ENCODE measurements around the gene ITGB3. TPM values are rescaled to one million over a fixed set of nuclear protein-coding genes. Genes with fewer than 3 reads are reported as not detected.

The ITGB3 gene
- polyA plus RNA-seq, 1 donor = 12.3 TPM

DNA sequence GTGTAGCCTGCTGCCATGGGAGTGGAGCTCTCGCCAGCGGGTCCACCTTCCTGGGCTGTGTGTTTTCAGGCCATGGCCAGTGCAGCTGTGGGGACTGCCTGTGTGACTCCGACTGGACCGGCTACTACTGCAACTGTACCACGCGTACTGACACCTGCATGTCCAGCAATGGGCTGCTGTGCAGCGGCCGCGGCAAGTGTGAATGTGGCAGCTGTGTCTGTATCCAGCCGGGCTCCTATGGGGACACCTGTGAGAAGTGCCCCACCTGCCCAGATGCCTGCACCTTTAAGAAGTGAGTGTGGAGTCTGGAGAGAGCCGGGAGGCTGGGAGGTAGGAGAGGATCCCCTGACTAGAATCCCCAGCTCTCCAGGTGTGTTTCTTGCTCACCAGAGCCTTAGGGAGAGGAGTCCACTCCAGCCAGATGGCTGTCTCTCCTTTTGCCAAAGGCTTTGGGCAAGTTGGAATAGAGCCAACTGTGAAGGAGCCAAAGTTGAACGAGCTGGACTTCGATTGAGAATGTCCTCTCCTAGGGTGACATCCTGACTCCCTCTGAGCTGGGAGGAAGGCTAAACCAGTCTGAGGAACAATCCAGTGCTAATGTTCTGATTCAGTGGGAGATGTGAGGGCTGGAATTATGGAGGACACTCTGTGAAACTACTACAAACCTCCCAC is 45.7 kb downstream of the ITGB3 start:
- DNase-seq (ENCODE audit: low read depth) = no peak

DNA sequence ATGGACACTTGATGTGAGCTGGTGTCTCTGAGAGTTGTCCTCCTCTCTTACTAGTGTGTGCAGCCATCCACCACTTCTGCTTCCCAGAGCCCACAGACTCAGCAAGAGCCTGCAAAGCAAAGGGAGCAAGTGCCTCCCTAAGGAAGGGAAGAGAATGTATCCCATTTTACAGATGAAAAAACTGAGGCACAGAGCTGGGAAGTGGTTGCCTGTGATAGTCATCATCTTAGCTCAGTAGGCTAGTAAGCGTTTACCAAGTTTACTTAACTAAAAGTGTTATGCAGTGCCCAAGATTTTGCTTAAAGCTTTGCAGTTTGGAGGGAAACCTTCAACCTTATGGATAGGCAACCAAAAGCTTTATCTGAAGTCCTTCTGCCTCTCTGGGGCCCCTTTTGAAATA is 47.1 kb downstream of the ITGB3 start:
- DNase-seq (ENCODE audit: low read depth) = no peak

DNA sequence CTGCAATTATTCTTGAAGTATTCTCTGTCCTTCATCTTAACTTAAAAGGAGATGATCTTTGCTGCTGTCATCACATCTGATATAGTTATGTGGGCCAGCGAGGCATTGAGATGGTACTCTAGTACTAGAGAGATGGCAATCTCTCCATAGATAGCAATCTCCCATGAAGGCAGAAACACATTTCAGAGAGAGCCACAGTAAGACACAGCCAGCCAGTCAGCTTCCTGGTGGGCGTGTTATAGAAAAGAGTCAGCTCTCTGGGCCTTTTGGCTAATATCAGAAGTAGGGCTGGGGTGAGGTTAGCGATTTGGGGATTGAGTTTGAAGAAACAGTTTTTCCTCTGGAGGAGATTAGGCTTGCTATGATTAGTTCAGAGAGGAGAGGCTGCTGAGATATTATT is 47.5 kb downstream of the ITGB3 start:
- no peak for DNase-seq (ENCODE audit: low read depth)

DNA sequence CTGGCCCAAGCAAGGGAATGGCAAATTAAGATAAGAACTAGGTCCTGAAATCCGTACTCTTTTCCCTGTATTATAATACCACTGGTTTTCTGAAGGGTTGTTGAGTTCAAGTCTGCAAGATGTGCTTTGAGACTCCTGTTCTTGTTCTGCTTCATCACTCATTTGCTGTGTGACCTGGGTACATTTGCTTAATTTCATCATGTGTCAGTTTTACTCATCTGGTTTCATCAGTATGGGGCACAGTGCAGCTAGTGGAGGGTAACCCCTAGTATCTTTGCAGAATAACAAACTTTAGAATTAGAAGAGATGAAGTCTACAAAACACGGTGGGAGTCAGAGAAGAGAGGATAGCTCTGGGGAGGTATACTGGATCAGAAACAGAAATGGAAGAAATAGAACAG is 48.2 kb downstream of the ITGB3 start:
- no peak for DNase-seq (ENCODE audit: low read depth)

DNA sequence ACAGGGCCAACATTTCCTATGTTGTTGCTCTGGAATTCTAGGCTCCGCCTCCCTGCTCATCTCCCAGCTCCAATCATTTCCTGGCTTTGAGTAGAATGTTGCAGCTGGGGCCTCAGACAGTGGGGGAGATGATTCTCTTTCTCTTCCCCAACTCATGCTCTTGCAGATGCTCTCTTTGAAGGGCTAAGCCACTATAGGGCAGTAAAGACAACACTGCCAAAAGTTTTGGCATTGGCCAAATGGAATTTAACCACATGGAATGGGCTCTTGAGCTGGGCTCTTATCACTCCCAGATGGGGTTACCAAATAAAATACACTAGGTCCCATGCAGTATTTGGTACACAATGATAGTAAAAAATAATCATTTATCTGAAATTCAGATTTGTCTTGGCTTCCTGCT is 50.6 kb downstream of the ITGB3 start:
- no peak for DNase-seq (ENCODE audit: low read depth)

DNA sequence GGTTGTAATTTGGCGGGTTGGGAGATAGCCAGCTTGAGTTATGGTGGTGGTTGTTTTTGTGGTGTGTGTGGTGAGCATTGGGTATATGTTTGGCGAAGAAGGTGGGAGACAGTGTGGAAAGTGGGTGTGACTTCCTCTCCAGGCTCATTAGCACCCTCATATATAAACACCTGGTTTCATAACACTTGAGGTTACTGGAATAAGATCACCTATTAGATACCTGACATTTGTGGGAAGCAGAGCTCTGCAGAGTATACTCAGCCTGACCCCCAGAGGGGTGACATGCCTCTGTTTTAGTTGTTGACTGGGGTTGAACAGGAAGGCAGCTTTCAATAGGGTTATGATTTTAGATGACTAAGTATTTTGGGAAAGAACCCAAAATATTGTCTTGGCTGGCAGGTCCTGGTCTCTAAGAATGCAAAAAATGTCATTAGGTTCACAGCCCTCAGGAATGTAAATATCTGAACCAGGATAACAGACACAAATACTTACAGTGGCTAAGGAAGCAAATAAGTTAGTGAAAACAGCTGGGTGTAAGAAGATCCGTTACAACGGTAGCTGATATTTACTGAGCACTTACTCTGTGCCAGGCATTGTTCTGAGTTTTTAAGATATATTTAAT is 51.8 kb downstream of the ITGB3 start:
- DNase-seq (ENCODE audit: low read depth) = no peak

DNA sequence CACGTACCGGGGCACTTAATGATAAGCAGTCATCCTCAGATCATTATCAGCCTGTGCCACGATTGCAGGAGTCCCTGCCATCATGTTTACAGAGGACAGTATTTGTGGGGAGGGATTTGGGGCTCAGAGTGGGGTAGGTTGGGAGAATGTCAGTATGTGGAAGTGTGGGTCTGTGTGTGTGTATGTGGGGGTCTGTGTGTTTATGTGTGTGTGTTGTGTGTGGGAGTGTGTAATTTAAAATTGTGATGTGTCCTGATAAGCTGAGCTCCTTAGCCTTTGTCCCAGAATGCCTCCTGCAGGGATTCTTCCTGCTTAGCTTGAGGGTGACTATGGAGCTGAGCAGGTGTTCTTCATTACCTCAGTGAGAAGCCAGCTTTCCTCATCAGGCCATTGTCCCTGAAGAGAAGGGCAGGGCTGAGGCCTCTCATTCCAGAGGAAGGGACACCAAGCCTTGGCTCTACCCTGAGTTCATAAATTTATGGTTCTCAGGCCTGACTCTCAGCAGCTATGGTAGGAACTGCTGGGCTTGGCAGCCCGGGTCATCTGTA is 56.6 kb downstream of the ITGB3 start:
- no peak for DNase-seq (ENCODE audit: low read depth)

DNA sequence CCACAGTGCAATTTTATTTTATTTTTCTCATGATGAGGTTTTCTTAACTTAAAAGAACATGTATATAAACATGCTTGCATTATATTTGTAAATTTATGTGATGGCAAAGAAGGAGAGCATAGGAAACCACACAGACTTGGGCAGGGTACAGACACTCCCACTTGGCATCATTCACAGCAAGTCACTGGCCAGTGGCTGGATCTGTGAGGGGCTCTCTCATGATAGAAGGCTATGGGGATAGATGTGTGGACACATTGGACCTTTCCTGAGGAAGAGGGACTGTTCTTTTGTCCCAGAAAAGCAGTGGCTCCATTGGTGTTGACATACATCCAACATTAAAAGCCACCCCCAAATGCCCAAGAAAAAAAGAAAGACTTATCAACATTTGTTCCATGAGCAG is 57.8 kb downstream of the ITGB3 start:
- no peak for DNase-seq (ENCODE audit: low read depth)

DNA sequence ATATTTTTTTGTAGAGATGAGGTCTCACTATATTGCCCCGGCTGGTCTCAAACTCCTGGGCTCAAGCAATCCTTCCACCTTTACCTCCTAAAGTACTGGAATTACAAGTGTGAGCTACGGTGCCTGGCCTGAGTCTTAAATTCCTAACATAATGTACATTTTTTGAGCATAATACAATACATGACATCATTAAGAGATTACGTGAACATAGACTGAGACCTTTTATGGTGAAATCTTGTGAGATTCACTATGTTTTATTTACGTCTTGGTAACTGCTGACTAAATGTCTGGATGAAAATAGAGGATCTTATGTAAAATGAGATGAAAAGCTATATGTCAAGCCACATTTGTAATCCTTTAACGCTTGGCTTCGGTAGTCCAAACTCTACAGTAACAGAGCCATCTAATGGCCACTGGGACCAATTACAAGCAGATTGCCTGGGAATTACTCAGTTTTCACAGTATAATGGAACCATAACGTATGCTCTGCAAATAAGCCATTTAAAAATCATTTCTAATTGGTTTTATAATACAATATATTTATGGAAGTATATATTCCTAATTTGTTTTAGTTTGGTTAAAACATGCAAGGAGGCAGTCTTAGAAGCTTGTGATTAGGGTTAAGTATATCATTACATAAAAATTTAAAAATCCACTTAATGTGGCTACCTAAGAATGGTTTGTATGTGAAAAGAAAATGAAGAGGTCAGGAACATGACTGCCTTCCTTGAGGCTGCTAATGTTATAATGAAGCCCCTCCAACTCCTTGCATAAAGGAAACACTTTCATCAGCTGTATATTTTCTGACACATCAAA is 62.0 kb downstream of the ITGB3 start:
- DNase-seq (ENCODE audit: low read depth) = peak; percentile 71

DNA sequence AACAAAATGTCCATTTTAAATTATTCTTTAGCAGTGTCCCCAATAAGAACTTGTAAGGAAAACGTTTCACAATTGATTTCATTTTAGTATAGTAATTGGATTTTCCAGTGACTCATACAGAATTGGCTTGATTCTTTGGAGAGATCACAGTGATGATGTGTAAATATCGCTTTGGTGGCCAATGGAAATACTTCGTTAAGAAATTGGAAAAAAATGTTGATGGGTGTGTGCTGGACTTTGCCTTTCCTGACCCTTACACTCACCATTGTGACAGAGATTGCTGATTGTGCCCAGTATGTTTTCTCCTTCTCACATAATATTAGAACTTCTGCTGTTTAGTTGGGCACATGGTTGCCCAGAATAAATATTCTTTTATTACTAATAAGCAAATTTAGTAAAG is 62.7 kb downstream of the ITGB3 start:
- DNase-seq (ENCODE audit: low read depth) = peak; percentile 14

DNA sequence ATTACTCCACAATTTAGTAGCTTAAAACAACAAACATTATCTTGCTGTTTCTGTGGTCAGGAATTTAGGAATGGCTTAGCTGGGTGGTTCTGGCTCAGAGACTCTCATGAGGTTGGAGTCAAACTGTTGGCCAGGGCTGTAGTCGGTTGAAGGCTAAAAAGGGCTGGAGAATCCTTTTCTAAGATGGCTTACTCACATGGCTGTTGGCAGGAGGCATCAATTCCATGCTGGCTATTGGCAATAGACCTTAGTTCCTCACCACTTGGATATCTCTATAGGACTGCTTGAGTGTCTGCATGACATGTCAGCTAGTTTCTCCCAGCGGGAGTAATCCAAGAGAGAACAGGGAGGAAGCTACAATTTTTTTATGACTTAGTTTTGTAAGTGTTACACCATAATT is 63.5 kb downstream of the ITGB3 start:
- DNase-seq (ENCODE audit: low read depth) = no peak

DNA sequence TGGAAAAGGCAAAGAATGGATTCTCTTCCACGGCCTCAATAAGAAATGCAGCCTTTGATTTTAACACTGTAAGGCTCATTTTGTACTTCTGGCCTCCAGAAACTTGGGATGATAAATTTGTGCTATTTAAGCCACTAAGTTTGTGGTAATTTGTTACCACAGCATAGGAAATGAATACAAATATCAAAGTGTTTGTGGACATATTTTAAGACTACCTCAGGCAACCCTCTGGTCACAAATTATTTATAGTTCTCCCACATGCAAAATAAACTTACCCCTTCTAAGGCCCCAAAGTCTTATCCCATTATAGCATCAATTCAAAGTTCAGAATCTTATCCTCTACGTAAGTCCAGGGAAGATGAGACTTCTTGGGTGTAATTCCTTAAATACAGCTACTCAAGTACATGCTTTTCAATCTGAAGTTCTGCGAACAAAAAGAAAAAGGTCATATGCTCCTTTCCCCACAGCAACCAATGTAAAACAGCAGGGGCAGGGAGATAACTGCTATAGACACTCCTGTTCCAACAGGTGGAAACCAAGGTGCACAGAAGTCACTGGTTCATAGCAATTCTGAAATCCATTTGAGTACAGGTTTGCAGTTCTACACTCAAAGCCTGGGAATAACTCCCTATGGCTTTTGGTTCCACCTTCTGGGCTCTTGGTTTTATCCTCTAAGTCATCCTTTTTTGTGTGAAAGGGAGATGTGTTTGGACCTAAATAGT is 64.7 kb downstream of the ITGB3 start:
- DNase-seq (ENCODE audit: low read depth) = no peak

DNA sequence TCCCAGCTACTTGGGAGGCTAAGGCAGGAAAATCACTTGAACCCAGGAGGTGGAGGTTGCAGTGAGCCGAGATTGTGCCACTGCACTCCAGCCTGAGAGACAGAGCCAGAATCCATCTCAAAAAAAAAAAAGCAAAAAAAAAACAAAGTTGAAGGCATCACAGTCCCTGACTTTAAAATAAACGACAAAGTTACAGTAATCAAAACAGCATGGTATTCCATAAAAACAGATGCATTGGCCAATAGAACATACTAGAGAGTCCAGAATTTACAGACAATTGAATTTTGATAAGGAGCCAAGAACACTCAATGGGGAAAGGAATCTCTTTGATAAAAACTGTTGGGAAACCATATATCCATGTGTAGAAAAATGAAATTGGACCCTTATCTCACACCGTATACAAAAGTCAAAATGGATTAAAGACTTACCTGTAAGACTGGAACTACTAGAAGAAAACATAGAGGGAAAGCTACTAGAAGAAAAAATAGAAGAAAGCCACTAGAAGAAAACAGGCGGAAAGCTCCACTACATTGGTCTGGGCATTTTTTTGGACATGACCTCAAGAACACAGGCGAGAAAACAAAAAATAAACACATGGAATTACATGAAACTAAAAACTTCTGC is 67.4 kb downstream of the ITGB3 start:
- no peak for DNase-seq (ENCODE audit: low read depth)

DNA sequence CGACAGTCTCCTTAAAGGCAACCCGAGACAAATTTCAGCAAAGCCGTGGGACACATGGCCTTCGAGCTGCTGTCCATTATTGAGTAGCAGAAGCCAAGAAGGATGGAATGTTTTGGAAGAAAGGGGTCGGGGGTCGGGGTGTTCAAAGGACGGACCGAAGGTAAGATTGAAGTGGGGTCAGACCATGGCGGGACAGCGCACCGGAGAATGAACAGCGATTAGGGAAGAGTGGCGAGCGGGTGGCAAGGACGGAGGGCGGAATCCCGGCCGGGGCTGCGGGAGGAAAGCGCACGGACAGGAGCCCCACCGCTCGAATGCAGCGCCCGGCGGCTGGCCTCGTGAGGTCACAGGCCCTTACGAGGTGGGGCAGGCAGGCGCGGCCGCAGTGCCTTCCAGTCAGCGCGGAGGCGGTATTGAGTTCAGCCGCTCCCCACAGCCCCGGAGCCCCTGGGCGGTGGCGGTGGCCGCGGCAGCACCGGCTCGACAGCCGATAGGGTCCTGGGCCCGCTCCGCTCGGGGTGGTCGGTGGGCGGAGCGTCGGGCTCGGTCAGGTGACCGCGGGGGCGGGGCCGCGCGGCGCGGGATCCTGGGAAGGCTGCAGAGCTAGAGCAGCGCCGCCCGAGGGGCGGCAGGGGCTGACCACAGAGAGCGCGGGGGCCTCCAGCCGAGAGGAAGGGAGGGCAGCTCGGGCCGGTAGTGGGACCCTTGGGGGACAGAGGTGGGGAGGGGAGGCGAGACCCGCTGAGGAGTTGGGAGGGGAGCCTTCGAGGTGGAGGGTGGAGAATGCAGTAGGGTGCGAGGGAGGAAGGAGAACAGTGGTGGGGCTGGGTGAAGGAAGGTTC is 70.0 kb downstream of the ITGB3 start, which contains the start of gene EFCAB13:
Gene EFCAB13, plus strand, starts transcription at position 574 of the 842 bp plus-strand sequence. CDS start 4,399 bp downstream, outside the sequence.
- peak; percentile 71 for DNase-seq (ENCODE audit: low read depth)

DNA sequence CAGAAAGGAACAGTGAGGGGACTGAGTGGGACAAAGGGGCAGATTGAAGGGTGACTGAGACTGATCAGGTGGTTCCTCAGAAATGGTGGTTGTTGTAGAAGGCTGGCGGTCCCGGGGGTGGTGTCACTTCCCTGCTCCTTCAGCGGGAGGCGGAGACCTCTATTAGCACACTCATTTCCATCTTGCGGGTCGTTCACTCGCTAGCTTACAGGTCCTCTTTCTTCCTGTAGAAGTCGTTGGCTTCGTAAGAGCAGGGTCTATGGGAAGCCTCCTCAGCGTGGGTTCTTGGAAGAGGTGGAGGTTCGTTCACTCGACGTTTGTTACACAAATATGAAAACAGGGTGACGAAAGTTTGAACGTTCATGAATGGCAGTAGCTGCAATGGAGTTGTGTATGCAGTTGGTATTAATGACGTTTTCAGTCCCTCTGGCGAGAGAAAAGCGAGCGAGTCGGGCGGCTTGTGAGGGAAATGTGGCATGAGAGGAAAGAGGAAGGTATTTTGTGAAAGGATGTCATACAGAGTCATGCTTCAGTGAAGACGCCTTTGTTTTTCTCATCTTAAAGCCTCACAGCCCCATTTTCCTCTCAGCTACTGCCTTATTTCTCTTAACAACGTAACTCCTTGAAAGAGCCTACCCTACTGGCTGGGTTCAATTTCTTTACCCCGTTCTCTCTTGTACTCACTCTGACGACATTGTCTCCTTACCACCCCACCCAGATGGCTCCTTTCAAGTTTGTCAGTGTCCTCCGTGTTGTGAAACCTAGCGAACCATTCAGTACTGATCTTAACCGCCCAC is 70.8 kb downstream of the ITGB3 start:
- DNase-seq (ENCODE audit: low read depth) = peak; percentile 39

DNA sequence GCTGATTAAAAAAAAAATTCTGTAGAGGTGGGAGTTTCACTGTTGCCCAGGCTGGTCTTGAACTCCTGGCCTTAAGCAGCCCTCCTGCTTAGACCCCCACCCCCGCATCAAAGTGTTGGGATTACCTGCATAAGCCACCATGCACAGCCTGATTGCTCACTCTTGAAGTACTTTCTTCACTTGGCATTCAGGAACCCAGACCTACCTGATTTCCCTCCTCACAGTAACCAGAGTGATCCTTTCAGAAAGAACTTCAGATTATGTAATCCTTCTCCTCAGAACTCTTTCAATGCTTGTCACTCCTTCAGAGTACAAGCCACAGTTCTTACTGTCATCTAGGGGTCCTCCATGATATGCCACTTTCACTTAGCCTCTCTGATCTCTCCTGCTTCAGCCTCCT is 71.5 kb downstream of the ITGB3 start:
- DNase-seq (ENCODE audit: low read depth) = no peak

DNA sequence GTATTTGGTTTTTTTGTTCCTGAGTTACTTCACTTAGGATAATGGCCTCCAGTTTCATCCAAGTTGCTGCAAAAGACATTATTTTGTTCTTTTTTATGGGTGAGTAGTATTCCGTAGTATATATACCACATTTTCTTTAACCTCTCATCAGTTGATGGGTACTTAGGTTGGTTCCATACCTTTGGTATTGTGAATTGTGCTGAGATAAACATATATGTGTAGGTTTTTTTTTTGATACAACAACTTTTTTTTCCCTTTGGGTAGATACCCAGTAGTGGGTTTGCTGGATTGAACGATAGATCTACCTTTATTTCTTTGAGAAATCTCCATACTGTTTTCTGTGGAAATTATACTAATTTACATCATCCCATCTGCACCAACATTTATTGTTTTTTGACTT is 76.9 kb downstream of the ITGB3 start:
- no peak for DNase-seq (ENCODE audit: low read depth)

DNA sequence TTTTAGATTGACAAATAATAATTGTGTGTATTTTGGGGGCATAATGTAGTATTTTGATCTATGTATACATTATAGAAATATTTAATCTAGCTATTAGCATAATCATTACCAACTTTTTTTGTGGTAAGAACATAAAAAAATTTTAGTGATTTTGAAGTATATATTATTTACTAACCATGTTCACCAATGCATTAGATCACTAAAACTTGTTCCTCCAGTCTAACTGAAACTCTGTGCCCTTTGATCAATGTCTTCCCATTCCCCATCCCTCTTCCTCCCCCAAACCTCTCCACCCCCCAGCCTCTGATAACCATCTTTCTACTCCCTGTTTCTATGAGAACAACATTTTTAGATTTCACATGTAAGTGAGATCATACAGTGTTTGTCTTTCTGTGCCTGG is 78.7 kb downstream of the ITGB3 start:
- no peak for DNase-seq (ENCODE audit: low read depth)

DNA sequence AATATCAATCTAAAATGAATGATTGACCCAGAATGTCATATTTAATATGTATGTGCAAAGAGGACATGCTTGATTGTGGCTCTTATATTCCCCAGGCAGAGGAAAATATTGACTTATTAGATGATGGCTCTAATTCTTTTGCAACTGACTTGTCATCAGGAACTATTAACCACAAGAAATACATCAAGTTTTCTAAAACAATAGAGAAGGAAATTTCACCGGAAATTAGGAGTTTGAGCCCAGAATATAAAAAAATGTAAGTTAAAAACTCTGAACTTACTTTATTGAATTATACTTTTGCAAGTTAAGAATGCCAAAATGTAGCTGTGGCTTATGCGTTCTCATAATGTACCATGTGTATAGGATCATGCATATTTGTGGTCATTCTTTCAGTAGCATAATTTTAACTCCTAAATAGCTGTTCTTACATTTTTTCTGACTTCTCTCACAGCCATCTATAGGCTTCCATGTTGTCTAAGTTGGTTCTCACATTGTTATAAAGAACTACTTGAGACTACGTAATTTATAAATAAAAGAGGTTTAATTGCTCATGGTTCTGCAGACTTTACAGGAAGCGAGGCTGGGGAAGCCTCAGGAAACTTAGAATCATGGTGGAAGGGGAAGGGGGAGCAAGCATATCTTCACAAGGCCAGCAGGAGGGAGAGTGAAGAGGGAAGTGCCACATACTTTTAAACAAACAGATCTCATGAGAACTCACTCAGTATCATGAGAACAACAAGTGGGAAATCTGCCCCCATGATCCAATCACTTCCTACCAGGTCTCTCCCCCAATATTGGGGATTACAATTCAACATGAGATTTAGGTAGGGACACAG is 81.7 kb downstream of the ITGB3 start:
- no peak for DNase-seq (ENCODE audit: low read depth)
